ENCODE measurements around the gene PRRX2.
"Not testable (repeated sequence)": the region's sequence is repeated elsewhere in the genome, so short reads cannot be mapped to it uniquely, and the experiment has no call there.

- TF ChIP-seq CTCF (IDR thresholded peaks at IDR 0.05); IRF2 (CRISPR knock-in tag; IDR thresholded peaks at IDR 0.05; ENCODE audit: borderline replicate concordance, low read depth); ZBTB21 (CRISPR knock-in tag; IDR thresholded peaks at IDR 0.05; ENCODE audit: borderline replicate concordance); E2F5 (CRISPR knock-in tag; IDR thresholded peaks at IDR 0.05); NFYB (CRISPR knock-in tag; conservative IDR thresholded peaks at IDR 0.05; ENCODE audit: low read depth); SMAD3 (CRISPR knock-in tag; IDR thresholded peaks at IDR 0.05; ENCODE audit: borderline replicate concordance): not testable (repeated sequence)
- TF ChIP-seq, protein P1, sequence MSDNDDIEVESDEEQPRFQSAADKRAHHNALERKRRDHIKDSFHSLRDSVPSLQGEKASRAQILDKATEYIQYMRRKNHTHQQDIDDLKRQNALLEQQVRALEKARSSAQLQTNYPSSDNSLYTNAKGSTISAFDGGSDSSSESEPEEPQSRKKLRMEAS (CRISPR knock-in tag; IDR thresholded peaks at IDR 0.05), result not testable (repeated sequence)
- TF ChIP-seq, protein P2, sequence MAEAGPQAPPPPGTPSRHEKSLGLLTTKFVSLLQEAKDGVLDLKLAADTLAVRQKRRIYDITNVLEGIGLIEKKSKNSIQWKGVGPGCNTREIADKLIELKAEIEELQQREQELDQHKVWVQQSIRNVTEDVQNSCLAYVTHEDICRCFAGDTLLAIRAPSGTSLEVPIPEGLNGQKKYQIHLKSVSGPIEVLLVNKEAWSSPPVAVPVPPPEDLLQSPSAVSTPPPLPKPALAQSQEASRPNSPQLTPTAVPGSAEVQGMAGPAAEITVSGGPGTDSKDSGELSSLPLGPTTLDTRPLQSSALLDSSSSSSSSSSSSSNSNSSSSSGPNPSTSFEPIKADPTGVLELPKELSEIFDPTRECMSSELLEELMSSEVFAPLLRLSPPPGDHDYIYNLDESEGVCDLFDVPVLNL (CRISPR knock-in tag; IDR thresholded peaks at IDR 0.05; ENCODE audit: borderline replicate concordance, low read depth), result not testable (repeated sequence)
Observed at GRCh38 chr9:129636343-129636742, 29.1 kb upstream of the PRRX2 start.

Measured in WTC11 (cell line).